WTC11 (cell line): ENCODE data around the gene MYL11. TPM values are rescaled to one million over a fixed set of nuclear protein-coding genes. Genes with fewer than 3 reads are reported as not detected.

Experiments used
- AFF4 ChIP-seq: sonication (generic); formaldehyde crosslinking; IDR thresholded peaks from 2 replicates; pipeline ENCODE4 v1.8.1; 2023; ENCODE audit warnings: mild to moderate bottlenecking, missing genetic modification reagents, borderline replicate concordance
- CBFB ChIP-seq: sonication (generic); formaldehyde crosslinking; IDR thresholded peaks from 2 replicates; pipeline ENCODE4 v1.8.1; 2022; ENCODE audit warnings: mild to moderate bottlenecking, low read depth, missing genetic modification reagents
- CDX4 ChIP-seq: fragments of 250-450 bp; sonication (Bioruptor Pico); IDR thresholded peaks from 2 replicates; pipeline ENCODE4 v1.9.0; 2021; ENCODE audit warnings: moderate library complexity, mild to moderate bottlenecking, inconsistent platforms, borderline replicate concordance
- FOXP1 ChIP-seq: sonication (generic); formaldehyde crosslinking; IDR thresholded peaks from 2 replicates; pipeline ENCODE4 v1.8.0; 2022; ENCODE audit warnings: missing genetic modification reagents, mild to moderate bottlenecking, moderate library complexity, borderline replicate concordance
- HMGA2 ChIP-seq: fragments of 250-450 bp; sonication (Bioruptor Pico); IDR thresholded peaks from 2 replicates; pipeline ENCODE4 v1.4.0; 2021; ENCODE audit warnings: mild to moderate bottlenecking, moderate library complexity
- NFE2L1 ChIP-seq: sonication (generic); formaldehyde crosslinking; IDR thresholded peaks from 2 replicates; pipeline ENCODE4 v1.8.1; 2023; ENCODE audit warnings: missing genetic modification reagents
- NR1H2 ChIP-seq: sonication (generic); formaldehyde crosslinking; IDR thresholded peaks from 2 replicates; pipeline ENCODE4 v1.9.0; 2021; ENCODE audit warnings: mild to moderate bottlenecking, moderate library complexity, missing genetic modification reagents
- NR2C2 ChIP-seq: sonication (generic); formaldehyde crosslinking; IDR thresholded peaks from 2 replicates; pipeline ENCODE4 v1.8.0; 2022; ENCODE audit warnings: mild to moderate bottlenecking, missing genetic modification reagents
- NR3C1 ChIP-seq: sonication (generic); formaldehyde crosslinking; conservative IDR thresholded peaks from 2 replicates; pipeline ENCODE4 v1.8.1; 2023; ENCODE audit warnings: low read depth, mild to moderate bottlenecking, missing genetic modification reagents
- TEAD1 ChIP-seq: sonication (generic); formaldehyde crosslinking; IDR thresholded peaks from 2 replicates; pipeline ENCODE4 v1.8.0; 2022; ENCODE audit warnings: mild to moderate bottlenecking, missing genetic modification reagents
- USF1 ChIP-seq: sonication (generic); formaldehyde crosslinking; IDR thresholded peaks from 2 replicates; pipeline ENCODE4 v1.8.0; 2022; ENCODE audit warnings: mild to moderate bottlenecking, missing genetic modification reagents
- ZNF219 ChIP-seq: sonication (generic); formaldehyde crosslinking; IDR thresholded peaks from 2 replicates; pipeline ENCODE4 v1.8.0; 2023; ENCODE audit warnings: missing genetic modification reagents, mild to moderate bottlenecking, borderline replicate concordance
- ZNF416 ChIP-seq: fragments of 250-450 bp; sonication (Bioruptor Pico); IDR thresholded peaks from 2 replicates; pipeline ENCODE4 v1.9.0; 2021; ENCODE audit warnings: mild to moderate bottlenecking, inconsistent platforms
- ZNF512 ChIP-seq: sonication (generic); formaldehyde crosslinking; IDR thresholded peaks from 2 replicates; pipeline ENCODE4 v1.8.1; 2022; ENCODE audit warnings: missing genetic modification reagents, borderline replicate concordance
- ZNF671 ChIP-seq: fragments of 250-450 bp; sonication (Bioruptor Pico); IDR thresholded peaks from 2 replicates; pipeline ENCODE4 v1.8.0; 2021; ENCODE audit warnings: mild to moderate bottlenecking
- total RNA-seq: library from RNA; stranded (reverse); gene quantifications from 3 replicates; pipeline ENCODE4 v1.2.3, GENCODE V29; 2021
- TF ChIP-seq, protein P1 (sequence below): sonication (generic); formaldehyde crosslinking; IDR thresholded peaks from 2 replicates; pipeline ENCODE4 v1.8.1; 2022; ENCODE audit warnings: mild to moderate bottlenecking, missing genetic modification reagents, moderate library complexity, borderline replicate concordance
- TF ChIP-seq, protein P2 (sequence below): sonication (generic); formaldehyde crosslinking; conservative IDR thresholded peaks from 2 replicates; pipeline ENCODE4 v1.8.1; 2023; ENCODE audit warnings: mild to moderate bottlenecking, low read depth, missing genetic modification reagents, moderate library complexity
- TF ChIP-seq, protein P3 (sequence below): sonication (generic); formaldehyde crosslinking; IDR thresholded peaks from 2 replicates; pipeline ENCODE4 v1.8.1; 2022; ENCODE audit warnings: low read depth, mild to moderate bottlenecking, moderate library complexity, missing genetic modification reagents, borderline replicate concordance
- TF ChIP-seq, protein P4 (sequence below): fragments of 250-450 bp; sonication (Bioruptor Pico); IDR thresholded peaks from 2 replicates; pipeline ENCODE4 v1.9.0; 2021; ENCODE audit warnings: mild to moderate bottlenecking

The MYL11 gene
- total RNA-seq, 1 experiment from 2014 or later = 1.3 TPM

DNA sequence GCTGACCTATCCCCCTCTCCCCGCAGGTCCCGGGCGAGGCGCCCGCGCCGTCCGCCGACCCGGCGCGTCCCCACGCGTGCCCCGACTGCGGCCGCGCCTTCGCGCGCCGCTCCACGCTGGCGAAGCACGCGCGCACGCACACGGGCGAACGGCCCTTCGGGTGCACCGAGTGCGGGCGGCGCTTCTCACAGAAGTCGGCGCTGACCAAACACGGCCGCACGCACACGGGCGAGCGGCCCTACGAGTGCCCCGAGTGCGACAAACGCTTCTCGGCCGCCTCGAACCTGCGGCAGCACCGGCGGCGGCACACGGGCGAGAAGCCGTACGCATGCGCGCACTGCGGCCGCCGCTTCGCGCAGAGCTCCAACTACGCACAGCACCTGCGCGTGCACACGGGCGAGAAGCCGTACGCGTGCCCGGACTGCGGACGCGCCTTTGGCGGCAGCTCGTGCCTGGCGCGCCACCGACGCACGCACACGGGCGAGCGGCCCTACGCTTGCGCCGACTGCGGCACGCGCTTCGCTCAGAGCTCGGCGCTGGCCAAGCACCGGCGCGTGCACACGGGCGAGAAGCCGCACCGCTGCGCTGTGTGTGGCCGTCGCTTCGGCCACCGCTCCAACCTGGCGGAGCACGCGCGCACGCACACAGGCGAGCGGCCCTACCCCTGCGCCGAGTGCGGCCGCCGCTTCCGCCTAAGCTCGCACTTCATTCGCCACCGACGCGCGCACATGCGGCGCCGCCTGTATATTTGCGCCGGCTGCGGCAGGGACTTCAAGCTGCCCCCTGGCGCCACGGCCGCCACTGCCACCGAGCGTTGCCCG, 43.1 kb downstream of the MYL11 start (continued):
- no peak for TF ChIP-seq NR1H2 (CRISPR knock-in tag)
- TF ChIP-seq ZNF416 (CRISPR knock-in tag) = no peak
- TF ChIP-seq CDX4 (CRISPR knock-in tag) = no peak
- TF ChIP-seq ZNF671 (CRISPR knock-in tag) = no peak
- peak; percentile 98 for TF ChIP-seq FOXP1
- TF ChIP-seq ZNF219 = peak; percentile 89; the same call in 1 of the 2 replicates
- TF ChIP-seq CBFB (CRISPR knock-in tag) = peak; percentile 99
- TF ChIP-seq, protein P1, sequence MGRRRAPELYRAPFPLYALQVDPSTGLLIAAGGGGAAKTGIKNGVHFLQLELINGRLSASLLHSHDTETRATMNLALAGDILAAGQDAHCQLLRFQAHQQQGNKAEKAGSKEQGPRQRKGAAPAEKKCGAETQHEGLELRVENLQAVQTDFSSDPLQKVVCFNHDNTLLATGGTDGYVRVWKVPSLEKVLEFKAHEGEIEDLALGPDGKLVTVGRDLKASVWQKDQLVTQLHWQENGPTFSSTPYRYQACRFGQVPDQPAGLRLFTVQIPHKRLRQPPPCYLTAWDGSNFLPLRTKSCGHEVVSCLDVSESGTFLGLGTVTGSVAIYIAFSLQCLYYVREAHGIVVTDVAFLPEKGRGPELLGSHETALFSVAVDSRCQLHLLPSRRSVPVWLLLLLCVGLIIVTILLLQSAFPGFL (CRISPR knock-in tag) = no peak
- peak; percentile 49 for TF ChIP-seq NR2C2 (CRISPR knock-in tag)
- TF ChIP-seq TEAD1 (CRISPR knock-in tag) = peak; percentile 97
- TF ChIP-seq NFE2L1 (CRISPR knock-in tag) = peak; percentile 97
- TF ChIP-seq, protein P2, sequence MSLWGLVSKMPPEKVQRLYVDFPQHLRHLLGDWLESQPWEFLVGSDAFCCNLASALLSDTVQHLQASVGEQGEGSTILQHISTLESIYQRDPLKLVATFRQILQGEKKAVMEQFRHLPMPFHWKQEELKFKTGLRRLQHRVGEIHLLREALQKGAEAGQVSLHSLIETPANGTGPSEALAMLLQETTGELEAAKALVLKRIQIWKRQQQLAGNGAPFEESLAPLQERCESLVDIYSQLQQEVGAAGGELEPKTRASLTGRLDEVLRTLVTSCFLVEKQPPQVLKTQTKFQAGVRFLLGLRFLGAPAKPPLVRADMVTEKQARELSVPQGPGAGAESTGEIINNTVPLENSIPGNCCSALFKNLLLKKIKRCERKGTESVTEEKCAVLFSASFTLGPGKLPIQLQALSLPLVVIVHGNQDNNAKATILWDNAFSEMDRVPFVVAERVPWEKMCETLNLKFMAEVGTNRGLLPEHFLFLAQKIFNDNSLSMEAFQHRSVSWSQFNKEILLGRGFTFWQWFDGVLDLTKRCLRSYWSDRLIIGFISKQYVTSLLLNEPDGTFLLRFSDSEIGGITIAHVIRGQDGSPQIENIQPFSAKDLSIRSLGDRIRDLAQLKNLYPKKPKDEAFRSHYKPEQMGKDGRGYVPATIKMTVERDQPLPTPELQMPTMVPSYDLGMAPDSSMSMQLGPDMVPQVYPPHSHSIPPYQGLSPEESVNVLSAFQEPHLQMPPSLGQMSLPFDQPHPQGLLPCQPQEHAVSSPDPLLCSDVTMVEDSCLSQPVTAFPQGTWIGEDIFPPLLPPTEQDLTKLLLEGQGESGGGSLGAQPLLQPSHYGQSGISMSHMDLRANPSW = no peak
- peak; percentile 97 for TF ChIP-seq AFF4 (CRISPR knock-in tag)
- TF ChIP-seq, protein P3, sequence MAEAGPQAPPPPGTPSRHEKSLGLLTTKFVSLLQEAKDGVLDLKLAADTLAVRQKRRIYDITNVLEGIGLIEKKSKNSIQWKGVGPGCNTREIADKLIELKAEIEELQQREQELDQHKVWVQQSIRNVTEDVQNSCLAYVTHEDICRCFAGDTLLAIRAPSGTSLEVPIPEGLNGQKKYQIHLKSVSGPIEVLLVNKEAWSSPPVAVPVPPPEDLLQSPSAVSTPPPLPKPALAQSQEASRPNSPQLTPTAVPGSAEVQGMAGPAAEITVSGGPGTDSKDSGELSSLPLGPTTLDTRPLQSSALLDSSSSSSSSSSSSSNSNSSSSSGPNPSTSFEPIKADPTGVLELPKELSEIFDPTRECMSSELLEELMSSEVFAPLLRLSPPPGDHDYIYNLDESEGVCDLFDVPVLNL (CRISPR knock-in tag) = peak; percentile 75; the same call in 1 of the 2 replicates
- TF ChIP-seq NR3C1 (CRISPR knock-in tag) = peak; percentile 90
- no peak for TF ChIP-seq HMGA2 (CRISPR knock-in tag)
- peak; percentile 74 for TF ChIP-seq USF1 (CRISPR knock-in tag)
- TF ChIP-seq, protein P4, sequence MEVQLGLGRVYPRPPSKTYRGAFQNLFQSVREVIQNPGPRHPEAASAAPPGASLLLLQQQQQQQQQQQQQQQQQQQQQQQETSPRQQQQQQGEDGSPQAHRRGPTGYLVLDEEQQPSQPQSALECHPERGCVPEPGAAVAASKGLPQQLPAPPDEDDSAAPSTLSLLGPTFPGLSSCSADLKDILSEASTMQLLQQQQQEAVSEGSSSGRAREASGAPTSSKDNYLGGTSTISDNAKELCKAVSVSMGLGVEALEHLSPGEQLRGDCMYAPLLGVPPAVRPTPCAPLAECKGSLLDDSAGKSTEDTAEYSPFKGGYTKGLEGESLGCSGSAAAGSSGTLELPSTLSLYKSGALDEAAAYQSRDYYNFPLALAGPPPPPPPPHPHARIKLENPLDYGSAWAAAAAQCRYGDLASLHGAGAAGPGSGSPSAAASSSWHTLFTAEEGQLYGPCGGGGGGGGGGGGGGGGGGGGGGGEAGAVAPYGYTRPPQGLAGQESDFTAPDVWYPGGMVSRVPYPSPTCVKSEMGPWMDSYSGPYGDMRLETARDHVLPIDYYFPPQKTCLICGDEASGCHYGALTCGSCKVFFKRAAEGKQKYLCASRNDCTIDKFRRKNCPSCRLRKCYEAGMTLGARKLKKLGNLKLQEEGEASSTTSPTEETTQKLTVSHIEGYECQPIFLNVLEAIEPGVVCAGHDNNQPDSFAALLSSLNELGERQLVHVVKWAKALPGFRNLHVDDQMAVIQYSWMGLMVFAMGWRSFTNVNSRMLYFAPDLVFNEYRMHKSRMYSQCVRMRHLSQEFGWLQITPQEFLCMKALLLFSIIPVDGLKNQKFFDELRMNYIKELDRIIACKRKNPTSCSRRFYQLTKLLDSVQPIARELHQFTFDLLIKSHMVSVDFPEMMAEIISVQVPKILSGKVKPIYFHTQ (CRISPR knock-in tag) = no peak
- TF ChIP-seq ZNF512 (CRISPR knock-in tag) = 0 out of 2 replicates have a peak, but pooled peaks have one; percentile 33
